HepG2 (cell line): ENCODE results near the gene MFAP3L. TPM values are rescaled to one million over a fixed set of nuclear protein-coding genes. Genes with fewer than 3 reads are reported as not detected.

Experiments
- ATAC-seq: fragments of 200-7000 bp; cut with Tn5 transposase; 3 replicates; pipeline ENCODE4 v1.9.1; 2020; ENCODE audit warnings: mild to moderate bottlenecking, moderate library complexity
- BruUV-seq: library from RNA; stranded (reverse); fragments of 400-500 nt; replicated peaks from 2 replicates; lab custom pipeline; 2021; lab: Mats Ljungman, UMichigan
- CTCF ChIA-PET: fragments of 300-600 bp; formaldehyde crosslinking; extraction: SDS; loops from one replicate; lab custom pipeline; 2021; ENCODE audit warnings: low total read pairs, inconsistent platforms, low intra/inter-chr PET ratio; lab: Yijun Ruan, JAX
- POLR2A ChIA-PET: fragments of 350-600 bp; sonication (Branson Sonifier 250); formaldehyde crosslinking; loops from one replicate; lab custom pipeline; 2020; ENCODE audit warnings: antibody characterized with exemption, inconsistent platforms; lab: Yijun Ruan, JAX
- DNase-seq: peaks from one replicate; pipeline ENCODE4 v3.0.0-alpha.2; 2015; ENCODE audit warnings: low spot score
- FAIRE-seq: peaks from 3 replicates; lab custom pipeline; 2011; peaks lifted over from hg19 to GRCh38; lab: Jason Lieb, UNC
- H2AFZ ChIP-seq: one replicate; pipeline ENCODE4 v1.6.1; 2011; ENCODE audit warnings: low read length, inconsistent platforms
- H3K27ac ChIP-seq: fragments of 300-600 bp; 3 replicates; pipeline ENCODE4 v1.8.0; 2011; ENCODE audit warnings: mixed run types, mild to moderate bottlenecking, mixed read lengths, low read length, inconsistent platforms; ENCODE audit not compliant: insufficient read depth; ENCODE audit errors: extremely low read length
- H3K27me3 ChIP-seq, 2 experiments: fragments of 200-600 bp in 1 of 2; 2 replicates in 1 of 2; 3 replicates in 1 of 2; pipeline versions ENCODE4 v1.6.0 to v1.8.0; 2011; ENCODE audit warnings: low read length in 2 of 2, mild to moderate bottlenecking in 2 of 2, moderate library complexity in 2 of 2, inconsistent platforms in 1 of 2; ENCODE audit not compliant: insufficient read depth in 2 of 2, control insufficient read depth in 1 of 2
- H3K36me3 ChIP-seq, 2 experiments: fragments of 200-600 bp in 1 of 2; replicated peaks in 1 of 2; 2 replicates in 1 of 2; 3 replicates in 1 of 2; pipeline versions ENCODE4 v1.5.1 to v1.8.0; 2011; ENCODE audit warnings: low read length in 2 of 2, inconsistent platforms in 1 of 2; ENCODE audit not compliant: insufficient read depth in 2 of 2, control insufficient read depth in 1 of 2
- H3K4me1 ChIP-seq: 2 replicates; pipeline ENCODE4 v1.5.1; 2012; ENCODE audit warnings: low read length, inconsistent platforms; ENCODE audit not compliant: insufficient read depth
- H3K4me2 ChIP-seq: 2 replicates; pipeline ENCODE4 v1.6.0; 2011; ENCODE audit warnings: low read depth, low read length, inconsistent platforms
- H3K4me3 ChIP-seq, 3 experiments: fragments of 200-600 bp in 1 of 3; sonication (generic), shearing (Covaris generic) in 1 of 3; replicated peaks in 1 of 3; 2 replicates each; pipeline ENCODE4 v1.5.1; 2011 to 2016; ENCODE audit warnings: low read length in 3 of 3, inconsistent platforms in 2 of 3, low read depth in 2 of 3, mild to moderate bottlenecking in 2 of 3, control low read depth in 1 of 3, mixed read lengths in 1 of 3; ENCODE audit not compliant: insufficient read depth in 1 of 3
- H3K79me2 ChIP-seq: one replicate; pipeline ENCODE4 v1.6.1; 2011; ENCODE audit warnings: low read length, inconsistent platforms; ENCODE audit not compliant: insufficient read depth
- H3K9ac ChIP-seq: 2 replicates; pipeline ENCODE4 v1.6.0; 2011; ENCODE audit warnings: mild to moderate bottlenecking, low read depth, low read length, inconsistent platforms; ENCODE audit not compliant: insufficient read depth
- H3K9me3 ChIP-seq: 2 replicates; pipeline ENCODE4 v1.5.1; 2012; ENCODE audit warnings: mild to moderate bottlenecking, low read length
- H4K20me1 ChIP-seq: 2 replicates; pipeline ENCODE4 v1.6.0; 2011; ENCODE audit warnings: inconsistent platforms, mild to moderate bottlenecking, low read length, moderate library complexity; ENCODE audit not compliant: insufficient read depth
- CEBPB ChIP-seq: IDR thresholded peaks from 2 replicates; pipeline ENCODE4 v1.6.1; 2011; ENCODE audit warnings: low read depth, low read length, improper control_type of control experiment, borderline replicate concordance
- DBP ChIP-seq: sonication (generic); formaldehyde crosslinking; IDR thresholded peaks from 2 replicates; pipeline ENCODE4 v1.4.0; 2020; ENCODE audit warnings: missing genetic modification reagents; ENCODE audit errors: not compliant biosample characterization
- DNMT1 ChIP-seq: sonication (generic); formaldehyde crosslinking; IDR thresholded peaks from 2 replicates; pipeline ENCODE4 v1.5.1; 2020; ENCODE audit warnings: mild to moderate bottlenecking, missing genetic modification reagents
- FOSL1 ChIP-seq: sonication (generic); formaldehyde crosslinking; IDR thresholded peaks from 2 replicates; pipeline ENCODE4 v1.9.0; 2021; ENCODE audit warnings: missing genetic modification reagents, borderline replicate concordance
- GPBP1L1 ChIP-seq: sonication (generic); formaldehyde crosslinking; IDR thresholded peaks from 2 replicates; pipeline ENCODE4 v1.5.0; 2020; ENCODE audit warnings: mild to moderate bottlenecking, missing genetic modification reagents
- HNF1B ChIP-seq: sonication (generic); formaldehyde crosslinking; IDR thresholded peaks from 2 replicates; pipeline ENCODE4 v1.5.1; 2020; ENCODE audit warnings: mild to moderate bottlenecking, moderate library complexity, missing genetic modification reagents
- NFRKB ChIP-seq: fragments of 450-650 bp; IDR thresholded peaks from 2 replicates; pipeline ENCODE4 v1.6.1; 2017
- ZNF333 ChIP-seq: sonication (generic); formaldehyde crosslinking; IDR thresholded peaks from 2 replicates; pipeline ENCODE4 v1.4.0; 2020; ENCODE audit warnings: mild to moderate bottlenecking, missing genetic modification reagents, borderline replicate concordance
- ZNF777 ChIP-seq: sonication (generic); formaldehyde crosslinking; IDR thresholded peaks from 2 replicates; pipeline ENCODE4 v1.4.0; 2020; ENCODE audit warnings: missing genetic modification reagents
- WGBS: methylation state at CpG from one replicate; pipeline ENCODE4 v1.1.6; 2017; ENCODE audit warnings: low lambda C conversion rate; 5-methylcytosine and 5-hydroxymethylcytosine counted together
- in situ Hi-C: cut with HindIII; loops from 2 replicates; pipeline ENCODE4 v1.10.0; 2017; ENCODE audit warnings: low pct_unique_long_range_greater_than_20kb; ENCODE audit not compliant: extremely low pct_ligation_motif_present
- intact Hi-C: fragments of 100-400 bp; cut with micrococcal nuclease; formaldehyde crosslinking; loops from one replicate; pipeline ENCODE4 v1.10.0; 2022; ENCODE audit not compliant: unreplicated experiment
- polyA plus RNA-seq, 8 experiments: library from polyadenylated mRNA; depleted of rRNA in 3 of 8; stranded (reverse) in 7 of 8; unstranded in 1 of 8; fragments of >200 nt; fragmentation: Illumina TruSeq in 4 of 8; extraction: Trizol in 4 of 8; gene quantifications; 2 replicates each; pipeline versions ENCODE4 v1.2.1 to v1.2.3, GENCODE V29; 2011 to 2016; ENCODE audit warnings: low read depth in 4 of 8, missing spikeins in 1 of 8, mixed read lengths in 1 of 8; ENCODE audit not compliant: insufficient read depth in 1 of 8
- total RNA-seq, 5 experiments: library from RNA; depleted of rRNA; stranded (reverse); fragments of >200 nt; fragmentation: Illumina TruSeq; extraction: Trizol; gene quantifications; 2 replicates each; pipeline ENCODE4 v1.2.3, GENCODE V29; 2016; ENCODE audit warnings: low read depth in 1 of 5
- TF ChIP-seq, protein P1 (sequence below): sonication (generic); formaldehyde crosslinking; IDR thresholded peaks from 2 replicates; pipeline ENCODE4 v1.5.1; 2020; ENCODE audit warnings: mild to moderate bottlenecking, missing genetic modification reagents, moderate library complexity
- TF ChIP-seq, protein P2 (sequence below): sonication (generic); formaldehyde crosslinking; IDR thresholded peaks from 2 replicates; pipeline ENCODE4 v1.4.0; 2020; ENCODE audit warnings: mild to moderate bottlenecking, missing genetic modification reagents

The MFAP3L gene
- total and polyA plus RNA-seq, 2 of the 13 experiments (the other 11 are each of a cell fraction or from before 2014, with no cell fraction given): 1.5 to 3.6 TPM

DNA sequence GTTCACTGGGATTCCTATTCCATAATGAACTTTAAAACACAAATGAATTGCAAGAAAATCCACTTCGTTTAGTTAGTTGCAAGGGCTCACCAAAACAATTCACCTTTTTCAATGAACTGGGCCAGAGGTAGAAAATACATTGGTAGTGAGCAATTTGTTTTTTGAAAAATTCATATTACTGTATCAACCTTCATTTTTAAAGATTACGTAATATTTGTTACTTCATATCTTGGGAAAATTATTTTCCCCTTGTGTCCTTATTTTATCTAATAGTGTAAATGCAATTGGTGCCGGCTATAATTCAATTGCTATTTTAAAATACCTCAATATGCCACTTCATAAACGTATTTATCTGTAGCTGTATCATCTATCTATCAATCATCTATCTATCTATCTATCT, 41.5 kb downstream of the MFAP3L start:
- H3K9ac ChIP-seq: no peak overlapping the region
- CTCF ChIA-PET: no interaction called here

GRCh38 chr4:169984173-169984572, 42.0 kb downstream of the MFAP3L start:
- H3K4me2 ChIP-seq: no peak overlapping the region
- H2AFZ ChIP-seq: no peak overlapping the region
- H3K9ac ChIP-seq: no peak overlapping the region
- in situ Hi-C loops: no loop called here
- H3K27me3 ChIP-seq: no peaks in the 10 kb centered on the region
- no peaks in the 10 kb centered on the region for H3K9me3 ChIP-seq
- H3K27ac ChIP-seq: no peak overlapping the region
- ATAC-seq (no peak), DNase-seq (no peak), FAIRE-seq (no peak)
- intact Hi-C loops: no loop called here
- no peaks in the 10 kb centered on the region for H3K36me3 ChIP-seq
- no peak overlapping the region for H3K4me3 ChIP-seq
- CTCF ChIA-PET: no interaction called here
- no peaks in the 10 kb centered on the region for H3K4me1 ChIP-seq
- POLR2A ChIA-PET: no interaction called here
- H4K20me1 ChIP-seq: no peaks in the 10 kb centered on the region
- no TSS peak for BruUV-seq
- no peaks in the 10 kb centered on the region for H3K79me2 ChIP-seq
- 15% methylated on average over 3 of the region's 3 CpGs for WGBS
- no peak for TF ChIP-seq FOSL1 (CRISPR knock-in tag)
- TF ChIP-seq DBP (CRISPR knock-in tag): no peak
- TF ChIP-seq, protein P1, sequence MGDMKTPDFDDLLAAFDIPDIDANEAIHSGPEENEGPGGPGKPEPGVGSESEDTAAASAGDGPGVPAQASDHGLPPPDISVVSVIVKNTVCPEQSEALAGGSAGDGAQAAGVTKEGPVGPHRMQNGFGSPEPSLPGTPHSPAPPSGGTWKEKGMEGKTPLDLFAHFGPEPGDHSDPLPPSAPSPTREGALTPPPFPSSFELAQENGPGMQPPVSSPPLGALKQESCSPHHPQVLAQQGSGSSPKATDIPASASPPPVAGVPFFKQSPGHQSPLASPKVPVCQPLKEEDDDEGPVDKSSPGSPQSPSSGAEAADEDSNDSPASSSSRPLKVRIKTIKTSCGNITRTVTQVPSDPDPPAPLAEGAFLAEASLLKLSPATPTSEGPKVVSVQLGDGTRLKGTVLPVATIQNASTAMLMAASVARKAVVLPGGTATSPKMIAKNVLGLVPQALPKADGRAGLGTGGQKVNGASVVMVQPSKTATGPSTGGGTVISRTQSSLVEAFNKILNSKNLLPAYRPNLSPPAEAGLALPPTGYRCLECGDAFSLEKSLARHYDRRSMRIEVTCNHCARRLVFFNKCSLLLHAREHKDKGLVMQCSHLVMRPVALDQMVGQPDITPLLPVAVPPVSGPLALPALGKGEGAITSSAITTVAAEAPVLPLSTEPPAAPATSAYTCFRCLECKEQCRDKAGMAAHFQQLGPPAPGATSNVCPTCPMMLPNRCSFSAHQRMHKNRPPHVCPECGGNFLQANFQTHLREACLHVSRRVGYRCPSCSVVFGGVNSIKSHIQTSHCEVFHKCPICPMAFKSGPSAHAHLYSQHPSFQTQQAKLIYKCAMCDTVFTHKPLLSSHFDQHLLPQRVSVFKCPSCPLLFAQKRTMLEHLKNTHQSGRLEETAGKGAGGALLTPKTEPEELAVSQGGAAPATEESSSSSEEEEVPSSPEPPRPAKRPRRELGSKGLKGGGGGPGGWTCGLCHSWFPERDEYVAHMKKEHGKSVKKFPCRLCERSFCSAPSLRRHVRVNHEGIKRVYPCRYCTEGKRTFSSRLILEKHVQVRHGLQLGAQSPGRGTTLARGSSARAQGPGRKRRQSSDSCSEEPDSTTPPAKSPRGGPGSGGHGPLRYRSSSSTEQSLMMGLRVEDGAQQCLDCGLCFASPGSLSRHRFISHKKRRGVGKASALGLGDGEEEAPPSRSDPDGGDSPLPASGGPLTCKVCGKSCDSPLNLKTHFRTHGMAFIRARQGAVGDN (CRISPR knock-in tag): no peak
- TF ChIP-seq DNMT1 (CRISPR knock-in tag): no peak
- no peak for TF ChIP-seq NFRKB
- no peak for TF ChIP-seq HNF1B
- no peak for TF ChIP-seq ZNF777 (CRISPR knock-in tag)
- no peak for TF ChIP-seq GPBP1L1
- TF ChIP-seq, protein P2, sequence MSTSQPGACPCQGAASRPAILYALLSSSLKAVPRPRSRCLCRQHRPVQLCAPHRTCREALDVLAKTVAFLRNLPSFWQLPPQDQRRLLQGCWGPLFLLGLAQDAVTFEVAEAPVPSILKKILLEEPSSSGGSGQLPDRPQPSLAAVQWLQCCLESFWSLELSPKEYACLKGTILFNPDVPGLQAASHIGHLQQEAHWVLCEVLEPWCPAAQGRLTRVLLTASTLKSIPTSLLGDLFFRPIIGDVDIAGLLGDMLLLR (CRISPR knock-in tag): no peak

More for the DNA sequence above, 41.5 kb downstream of the MFAP3L start:
- no peaks in the 10 kb centered on the region for H3K79me2 ChIP-seq
- no peak overlapping the region for H3K4me3 ChIP-seq
- FAIRE-seq (no peak), DNase-seq (no peak), ATAC-seq (no peak)
- in situ Hi-C loops (no loop called here), intact Hi-C loops (no loop called here)
- no peak overlapping the region for H3K27ac ChIP-seq
- H2AFZ ChIP-seq: no peak overlapping the region
- H3K36me3 ChIP-seq: no peaks in the 10 kb centered on the region
- H3K4me2 ChIP-seq: no peak overlapping the region
- no peaks in the 10 kb centered on the region for H3K9me3 ChIP-seq
- H3K4me1 ChIP-seq: no peaks in the 10 kb centered on the region
- whole genome bisulfite sequencing: 34% methylated on average over 4 of the region's 4 CpGs
- no peaks in the 10 kb centered on the region for H4K20me1 ChIP-seq
- no peaks in the 10 kb centered on the region for H3K27me3 ChIP-seq
- BruUV-seq: no TSS peak
- no peak for TF ChIP-seq ZNF333 (CRISPR knock-in tag)
- TF ChIP-seq CEBPB: peak; percentile 11; the same call in 1 of the 2 replicates
- TF ChIP-seq, all 625 proteins: peak for 1
- POLR2A ChIA-PET: no interaction called here
